Ectodermal cell (in vitro differentiated cells): ENCODE measurements around the gene TGM2.

Experiments used
- H3K27ac ChIP-seq: 2 replicates; pipeline ENCODE4 v1.7.0; 2013; ENCODE audit warnings: mild to moderate bottlenecking, low read depth, low read length; ENCODE audit not compliant: insufficient read depth, poor library complexity, severe bottlenecking
- H3K27me3 ChIP-seq: 2 replicates; pipeline ENCODE4 v1.7.0; 2013; ENCODE audit warnings: mild to moderate bottlenecking, low read length; ENCODE audit not compliant: insufficient read depth, control insufficient read depth, poor library complexity, severe bottlenecking
- H3K36me3 ChIP-seq: one replicate; pipeline ENCODE4 v1.7.0; 2013; ENCODE audit warnings: low read length; ENCODE audit not compliant: control insufficient read depth, insufficient read depth
- H3K4me1 ChIP-seq: one replicate; pipeline ENCODE4 v1.7.0; 2013; ENCODE audit warnings: low read length; ENCODE audit not compliant: control insufficient read depth, insufficient read depth
- H3K4me3 ChIP-seq: 2 replicates; pipeline ENCODE4 v1.7.0; 2013; ENCODE audit warnings: low read depth, low read length, control low read depth; ENCODE audit not compliant: insufficient read depth
- H3K9me3 ChIP-seq: 2 replicates; pipeline ENCODE4 v1.7.0; 2013; ENCODE audit warnings: mild to moderate bottlenecking, low read length, moderate library complexity; ENCODE audit not compliant: control insufficient read depth
- WGBS, 2 experiments: methylation state at CpG; one replicate each; pipeline ENCODE4 v1.1.7; 2013; ENCODE audit warnings: missing lambda C conversion rate in 2 of 2; 5-methylcytosine and 5-hydroxymethylcytosine counted together

TGM2 gene

GRCh38 chr20:38081575-38081974 lies 83.5 kb downstream of the TGM2 start:
- no peaks in the 10 kb centered on the region for H3K4me1 ChIP-seq
- no peaks in the 10 kb centered on the region for H3K9me3 ChIP-seq
- 68 to 78% methylated on average over 3 of the region's 3 CpGs for WGBS, 2 experiments
- H3K27me3 ChIP-seq: no peaks in the 10 kb centered on the region
- no peak overlapping the region for H3K27ac ChIP-seq
- peaks cover 20% of the 10 kb centered on the region for H3K36me3 ChIP-seq
- no peak overlapping the region for H3K4me3 ChIP-seq

DNA sequence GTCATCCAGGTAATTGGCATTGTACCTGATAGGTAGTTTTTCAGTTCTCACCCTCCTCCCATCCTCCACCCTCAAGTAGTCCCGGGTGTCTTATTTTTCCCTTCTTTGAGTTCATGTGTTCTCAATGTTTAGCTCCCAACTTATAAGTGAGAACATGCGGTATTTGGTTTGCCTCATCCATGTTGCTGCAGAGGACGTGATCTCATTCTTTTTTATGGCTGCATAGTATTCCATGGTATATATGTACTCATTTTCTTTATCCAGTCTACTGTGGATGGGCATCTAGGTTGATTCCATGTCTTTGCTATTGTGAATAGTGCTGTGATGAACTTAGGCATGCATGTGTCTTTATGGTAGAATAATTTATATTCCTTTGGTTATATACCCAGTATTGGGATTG lies 85.7 kb downstream of the TGM2 start:
- Histone ChIP-seq H3K27me3 (no peaks in the 10 kb centered on the region), H3K36me3 (peaks cover 23% of the 10 kb centered on the region), H3K27ac (no peak overlapping the region), H3K4me3 (no peak overlapping the region), H3K9me3 (no peaks in the 10 kb centered on the region), H3K4me1 (no peaks in the 10 kb centered on the region)
- 86 to 97% methylated on average over 3 of the region's 3 CpGs for WGBS, 2 experiments

- no peak overlapping the region for H3K4me3 ChIP-seq
- no peaks in the 10 kb centered on the region for H3K4me1 ChIP-seq
- H3K27ac ChIP-seq: no peak overlapping the region
- no peaks in the 10 kb centered on the region for H3K27me3 ChIP-seq
- H3K36me3 ChIP-seq: peaks cover 23% of the 10 kb centered on the region
- 79 to 95% methylated on average over 2 of the region's 2 CpGs for WGBS, 2 experiments
- H3K9me3 ChIP-seq: no peaks in the 10 kb centered on the region
These were observed 87.0 kb downstream of the TGM2 start for GRCh38 chr20:38078084-38078483.
